ENCODE measurements around the gene VWCE. TPM values are rescaled to one million over a fixed set of nuclear protein-coding genes. Genes with fewer than 3 reads are reported as not detected.

Gene VWCE
- total RNA-seq, 1 experiment from 2014 or later, result 21.9 TPM

- no peak for TF ChIP-seq ZNF232 (CRISPR knock-in tag; IDR thresholded peaks at IDR 0.05)
- no peak for TF ChIP-seq SOX15 (CRISPR knock-in tag; IDR thresholded peaks at IDR 0.05)
- TF ChIP-seq RORB (CRISPR knock-in tag; IDR thresholded peaks at IDR 0.05), result no peak
- no peak for TF ChIP-seq ZNF425 (CRISPR knock-in tag; conservative IDR thresholded peaks at IDR 0.05)
- no peak for TF ChIP-seq ZNF396 (CRISPR knock-in tag; IDR thresholded peaks at IDR 0.05; ENCODE audit: borderline replicate concordance)
- no peak for TF ChIP-seq ZNF671 (CRISPR knock-in tag; IDR thresholded peaks at IDR 0.05)
- TF ChIP-seq MYBL2 (CRISPR knock-in tag; IDR thresholded peaks at IDR 0.05), result no peak; the same call in 1 of the 2 replicates
- no peak for TF ChIP-seq AFF4 (CRISPR knock-in tag; IDR thresholded peaks at IDR 0.05; ENCODE audit: borderline replicate concordance)
- 0 out of 2 replicates have a peak, but pooled peaks have one; percentile 31 for TF ChIP-seq ZBTB43 (CRISPR knock-in tag; IDR thresholded peaks at IDR 0.05)
- peak; percentile 77; the same call in 1 of the 2 replicates for TF ChIP-seq ZNF423 (CRISPR knock-in tag; IDR thresholded peaks at IDR 0.05)
- no peak for TF ChIP-seq FOXK1 (CRISPR knock-in tag; IDR thresholded peaks at IDR 0.05)
These were observed at the start of gene VWCE (continued) for GRCh38 chr11:61294717-61295595.

GRCh38 chr11:61343792-61344745, 49.0 kb upstream of the VWCE start:
- CTCF ChIA-PET, result interaction anchor here (0.6 to 0.9 kb wide), 2 partner anchors 8 to 108 kb away, joined by 3 read pairs; no protein-coding TSS in a partner anchor
- no peaks in the 10 kb centered on the region for H3K27me3 Mint-ChIP-seq (ENCODE audit: low read depth)
- no peak overlapping the region; the same call in 1 of the 2 replicates for H3K27ac Mint-ChIP-seq
- DNase-seq (ENCODE audit: low spot score) (no peak), ATAC-seq (no peak)
- H3K4me3 Mint-ChIP-seq, result no peak overlapping the region
- H3K36me3 Mint-ChIP-seq, result peaks cover 7% of the 10 kb centered on the region; the same call in 1 of the 2 replicates
- H3K9me3 Mint-ChIP-seq, result no peaks in the 10 kb centered on the region
- no peaks in the 10 kb centered on the region for H3K4me1 Mint-ChIP-seq
- POLR2A ChIA-PET, result no interaction called here
- TF ChIP-seq RORB (CRISPR knock-in tag; IDR thresholded peaks at IDR 0.05) (no peak), PRRX2 (CRISPR knock-in tag; IDR thresholded peaks at IDR 0.05) (no peak), ZBTB43 (CRISPR knock-in tag; IDR thresholded peaks at IDR 0.05) (no peak), ATF3 (CRISPR knock-in tag; conservative IDR thresholded peaks at IDR 0.05) (no peak), CREB1 (CRISPR knock-in tag; IDR thresholded peaks at IDR 0.05) (no peak), ERG (CRISPR knock-in tag; IDR thresholded peaks at IDR 0.05) (no peak), ZSCAN18 (CRISPR knock-in tag; IDR thresholded peaks at IDR 0.05) (no peak), KAT7 (CRISPR knock-in tag; IDR thresholded peaks at IDR 0.05; ENCODE audit: borderline replicate concordance) (no peak)
- TF ChIP-seq, protein P1, sequence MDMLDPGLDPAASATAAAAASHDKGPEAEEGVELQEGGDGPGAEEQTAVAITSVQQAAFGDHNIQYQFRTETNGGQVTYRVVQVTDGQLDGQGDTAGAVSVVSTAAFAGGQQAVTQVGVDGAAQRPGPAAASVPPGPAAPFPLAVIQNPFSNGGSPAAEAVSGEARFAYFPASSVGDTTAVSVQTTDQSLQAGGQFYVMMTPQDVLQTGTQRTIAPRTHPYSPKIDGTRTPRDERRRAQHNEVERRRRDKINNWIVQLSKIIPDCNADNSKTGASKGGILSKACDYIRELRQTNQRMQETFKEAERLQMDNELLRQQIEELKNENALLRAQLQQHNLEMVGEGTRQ (CRISPR knock-in tag; IDR thresholded peaks at IDR 0.05), result no peak
- TF ChIP-seq, protein P2, sequence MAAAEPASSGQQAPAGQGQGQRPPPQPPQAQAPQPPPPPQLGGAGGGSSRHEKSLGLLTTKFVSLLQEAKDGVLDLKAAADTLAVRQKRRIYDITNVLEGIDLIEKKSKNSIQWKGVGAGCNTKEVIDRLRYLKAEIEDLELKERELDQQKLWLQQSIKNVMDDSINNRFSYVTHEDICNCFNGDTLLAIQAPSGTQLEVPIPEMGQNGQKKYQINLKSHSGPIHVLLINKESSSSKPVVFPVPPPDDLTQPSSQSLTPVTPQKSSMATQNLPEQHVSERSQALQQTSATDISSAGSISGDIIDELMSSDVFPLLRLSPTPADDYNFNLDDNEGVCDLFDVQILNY (CRISPR knock-in tag; IDR thresholded peaks at IDR 0.05), result no peak

Data from WTC11 (cell line).